ENCODE measurements around the gene GARIN5B.

DNA sequence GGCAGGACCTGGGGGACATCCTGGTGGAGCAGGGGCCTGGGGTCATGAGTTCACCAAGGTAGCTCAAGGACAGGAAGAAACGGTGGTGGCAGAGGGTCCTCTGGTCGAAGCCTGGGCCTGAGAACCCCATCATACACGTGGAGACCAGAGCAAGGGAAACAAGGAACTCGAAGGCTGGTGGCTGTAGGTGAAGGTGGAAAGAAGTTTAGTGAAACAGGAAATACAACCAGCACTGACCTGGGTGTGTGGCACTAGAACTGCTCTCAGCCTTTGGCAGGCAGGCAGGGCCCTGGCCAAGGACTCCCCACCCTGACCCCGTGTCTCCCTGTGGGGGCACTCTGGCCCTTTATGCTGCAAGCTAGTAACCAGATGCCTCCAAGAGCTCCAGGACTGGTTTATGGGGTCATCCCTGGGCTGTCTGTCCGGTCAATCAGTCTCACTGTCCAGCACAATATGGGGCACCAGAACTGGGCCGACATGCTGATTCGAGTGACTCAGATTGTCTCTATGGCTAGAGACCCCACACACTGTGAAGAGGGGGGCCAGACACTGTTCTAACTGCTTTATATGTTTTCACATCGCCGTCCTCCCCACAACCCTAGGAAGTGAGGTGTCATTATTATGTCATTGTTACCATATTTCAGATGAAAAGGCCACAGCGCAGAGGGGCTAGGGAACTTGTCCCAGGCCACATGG, 12.3 kb downstream of the GARIN5B start:
- no peak for TF ChIP-seq EZH2 (IDR thresholded peaks at IDR 0.05; ENCODE audit: insufficient read depth, poor library complexity, severe bottlenecking)
- no peak for TF ChIP-seq EZH2phosphoT487 (IDR thresholded peaks at IDR 0.05; ENCODE audit: insufficient read depth, low read depth)
